Amniotic stem cell (primary cell): ENCODE measurements around the gene GCN1.
"Not testable (repeated sequence)": the region's sequence is repeated elsewhere in the genome, so short reads cannot be mapped to it uniquely, and the experiment has no call there.

Experiments used
- DNase-seq: peaks from one replicate; lab custom pipeline; 2025; lab: John Stamatoyannopoulos, UW

The GCN1 gene

DNA sequence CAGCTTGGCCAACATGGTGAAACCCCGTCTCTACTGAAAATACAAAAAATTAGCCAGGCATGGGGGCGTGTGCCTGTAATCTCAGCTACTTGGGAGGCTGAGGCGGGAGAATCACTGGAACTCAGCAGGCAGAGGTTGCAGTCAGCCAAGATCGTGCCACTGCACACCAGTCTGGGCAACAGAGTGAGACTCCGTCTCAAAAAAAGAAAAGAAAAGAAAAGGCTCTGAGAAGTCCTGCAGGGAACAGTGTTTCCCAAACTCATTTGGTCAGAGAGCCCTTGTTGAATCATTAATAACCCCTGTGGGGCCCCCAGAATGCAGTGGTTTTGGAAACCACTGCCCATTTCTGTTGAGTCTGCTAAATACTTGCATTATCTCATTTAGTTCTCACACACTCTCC, 18.7 kb upstream of the GCN1 start:
- not testable (repeated sequence) for DNase-seq

DNA sequence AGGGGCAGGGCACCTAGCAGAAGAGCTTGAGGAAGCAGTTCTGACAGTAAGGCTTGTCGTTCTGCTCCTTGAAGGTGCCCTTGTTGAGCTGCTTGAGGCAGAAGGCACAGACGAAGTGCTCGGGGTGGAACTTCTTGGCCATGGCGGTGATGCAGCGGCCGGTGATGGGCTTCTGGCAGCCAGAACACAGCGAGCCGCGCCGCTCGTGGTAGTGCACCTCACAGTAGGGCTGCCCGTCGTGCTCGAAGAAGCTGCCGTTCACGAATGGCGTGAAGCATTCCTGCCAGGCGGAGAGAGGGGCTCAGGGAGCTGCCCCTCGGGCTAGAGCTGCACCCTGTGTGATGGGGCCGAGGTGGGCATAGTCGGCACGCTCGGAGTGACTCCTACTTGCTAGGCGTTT, 17.8 kb upstream of the GCN1 start:
- DNase-seq, result no peak

DNA sequence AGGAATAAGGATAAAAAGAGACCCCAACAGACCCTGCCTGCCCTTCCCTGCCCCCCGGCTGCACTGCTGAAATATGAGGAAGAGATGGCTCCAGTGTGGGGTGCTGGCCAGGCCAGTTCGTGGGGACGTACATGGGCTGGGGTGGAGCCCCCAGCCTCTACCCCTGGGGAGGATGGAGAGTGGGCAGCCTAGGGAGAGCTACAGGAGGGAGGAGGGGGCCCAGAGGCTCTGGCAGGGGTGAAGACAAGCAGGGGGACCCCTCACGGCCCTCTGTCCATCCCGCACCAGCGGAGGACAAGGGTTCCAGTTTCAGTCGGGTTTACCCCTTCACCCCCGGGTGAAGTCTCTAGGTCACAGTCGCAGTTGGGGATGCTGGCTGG, 17.4 kb upstream of the GCN1 start:
- no peak for DNase-seq

DNA sequence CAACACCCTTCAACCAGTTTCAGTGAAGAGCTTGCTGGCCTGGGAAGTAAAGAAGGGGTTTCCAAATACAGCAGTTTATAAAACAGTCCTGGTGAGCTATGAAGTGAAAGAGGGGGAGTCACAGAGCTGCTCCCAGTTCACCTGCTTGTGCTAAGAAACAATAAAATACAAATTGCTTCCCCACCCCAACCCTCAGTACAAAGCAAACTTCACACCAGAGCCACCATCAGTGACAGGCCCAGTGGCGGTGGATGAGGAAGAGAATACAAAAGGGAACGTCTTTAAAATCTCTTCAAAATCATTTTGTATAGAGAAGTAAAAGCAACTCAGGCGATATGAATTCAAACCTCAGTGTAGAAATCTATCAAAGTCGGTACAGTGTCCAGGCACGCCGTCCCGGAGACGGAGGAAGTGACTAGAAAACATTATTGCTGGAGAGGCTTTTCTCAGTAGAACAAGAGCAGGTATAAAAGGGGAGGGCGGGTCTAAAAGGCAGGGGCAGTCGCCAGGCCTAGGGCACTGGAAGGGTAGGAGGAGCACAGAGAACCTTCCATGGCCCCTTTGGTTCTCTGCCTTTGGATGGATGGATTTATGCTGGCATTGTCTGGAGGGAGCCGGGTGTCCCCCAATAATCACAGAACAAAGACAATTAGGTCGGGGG, 16.9 kb upstream of the GCN1 start:
- DNase-seq, result no peak

DNA sequence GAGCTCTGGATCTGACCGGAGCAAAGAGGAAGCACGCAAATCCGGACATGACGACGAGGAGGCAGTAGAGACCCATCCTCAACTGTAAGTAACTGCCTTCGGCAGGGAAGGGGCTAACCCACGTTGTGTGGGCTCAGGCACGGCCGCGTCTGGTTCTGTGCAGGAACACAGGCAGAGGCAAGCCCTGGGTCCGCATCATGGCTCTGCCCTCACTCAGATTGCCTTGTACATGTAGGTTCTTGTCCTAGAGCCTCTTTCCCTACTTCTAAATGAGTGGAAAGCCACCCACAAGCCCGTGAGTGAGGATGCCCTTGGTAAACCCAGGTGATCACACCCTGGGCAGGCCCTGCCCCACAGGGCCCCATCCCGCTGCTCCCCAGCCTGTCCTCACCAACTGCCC, 15.3 kb upstream of the GCN1 start:
- no peak for DNase-seq

DNA sequence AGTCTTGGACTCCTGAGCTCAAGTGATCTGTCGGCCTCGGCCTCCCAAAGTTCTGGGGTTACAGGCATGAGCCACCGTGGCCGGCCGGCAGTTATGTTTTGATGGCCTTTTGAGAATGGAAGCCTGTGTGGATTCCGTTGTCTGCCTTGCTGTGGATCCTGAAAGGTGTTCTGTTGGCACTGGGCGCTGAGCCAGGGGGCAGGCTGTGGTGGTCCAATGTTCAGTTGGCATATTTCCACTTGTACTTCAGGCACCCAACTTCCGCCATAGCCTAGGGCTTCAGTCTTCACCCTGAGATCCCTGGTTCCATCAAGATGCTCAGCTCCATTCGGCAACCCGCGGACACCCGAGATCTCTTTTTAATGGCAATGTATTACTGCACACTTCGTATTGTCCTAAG, 12.7 kb upstream of the GCN1 start:
- no peak for DNase-seq

DNA sequence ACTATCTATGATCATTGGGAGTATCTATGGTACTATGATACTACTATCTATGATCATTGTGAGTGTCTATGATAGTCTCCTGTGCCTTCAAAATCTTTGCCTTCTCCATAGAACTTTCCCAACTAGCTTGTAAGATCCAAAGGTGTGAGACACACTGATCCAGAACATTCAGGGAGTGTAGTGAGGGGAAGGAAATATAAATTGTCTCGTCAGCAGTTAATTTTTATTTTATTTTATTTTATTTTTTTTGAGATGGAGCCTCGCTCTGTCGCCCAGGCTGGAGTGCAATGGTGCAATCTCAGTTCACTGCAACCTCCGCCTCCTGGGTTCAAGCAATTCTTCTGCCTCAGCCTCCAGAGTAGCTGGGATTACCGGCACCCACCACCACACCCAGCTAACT, 12.3 kb upstream of the GCN1 start:
- not testable (repeated sequence) for DNase-seq

DNA sequence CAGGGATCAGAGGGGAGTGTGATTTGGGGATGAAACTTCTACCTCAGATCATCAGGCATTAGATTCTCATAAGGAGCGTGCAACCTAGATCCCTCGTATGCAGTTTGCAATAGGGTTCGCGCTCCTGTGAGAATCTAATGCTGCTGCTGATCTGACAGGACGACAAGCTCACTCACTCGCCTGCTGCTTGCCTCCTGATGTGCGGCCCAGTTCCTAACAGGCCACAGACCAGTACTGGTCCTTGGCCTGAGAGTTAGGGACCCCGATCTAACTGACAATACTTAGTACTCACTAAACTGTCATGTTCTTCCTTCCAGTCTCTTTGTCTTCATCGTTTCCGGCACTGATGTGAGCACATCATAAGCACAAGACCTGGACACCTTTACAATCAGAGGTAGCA, 11.7 kb upstream of the GCN1 start:
- DNase-seq, result no peak

DNA sequence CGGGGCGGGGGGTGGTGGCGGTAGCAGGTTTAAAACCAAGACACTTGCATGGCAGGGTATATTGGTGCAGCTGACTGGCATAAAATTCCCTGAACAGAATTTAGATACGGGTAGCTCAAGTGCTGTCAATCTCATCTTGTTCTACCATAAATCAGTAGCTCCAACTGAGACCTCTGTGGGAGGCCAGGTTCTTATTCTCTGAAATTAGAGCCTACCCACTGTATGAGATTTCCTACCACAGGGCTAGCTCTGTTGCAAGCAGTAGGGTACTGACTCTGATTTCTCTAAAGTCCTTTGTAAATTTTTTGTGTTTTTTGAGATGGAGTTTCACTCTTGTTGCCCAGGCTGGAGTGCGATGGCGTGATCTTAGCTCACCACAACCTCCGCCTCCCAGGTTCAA, 9.7 kb upstream of the GCN1 start:
- no peak for DNase-seq

DNA sequence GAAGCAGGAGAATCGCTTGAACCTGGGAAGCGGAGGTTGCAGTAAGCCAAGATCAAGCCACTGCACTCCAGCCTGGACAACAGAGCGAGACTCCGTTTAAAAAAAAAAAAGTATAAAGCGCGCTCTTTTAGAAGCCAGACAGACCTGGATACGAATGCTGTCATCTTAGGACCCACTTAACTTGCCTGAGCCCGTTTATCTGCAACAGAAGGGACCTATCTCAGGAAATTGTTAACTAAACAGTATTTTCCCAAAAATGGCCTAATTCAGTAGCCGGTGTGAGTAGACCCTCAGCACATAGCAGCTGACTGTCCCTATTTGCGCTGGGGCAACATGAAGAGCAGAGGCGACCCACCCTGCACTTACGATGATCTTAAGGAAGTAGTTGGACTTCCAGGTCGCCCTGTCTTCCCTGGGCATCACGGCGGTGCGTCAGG, 5.9 kb upstream of the GCN1 start:
- DNase-seq, result no peak

DNA sequence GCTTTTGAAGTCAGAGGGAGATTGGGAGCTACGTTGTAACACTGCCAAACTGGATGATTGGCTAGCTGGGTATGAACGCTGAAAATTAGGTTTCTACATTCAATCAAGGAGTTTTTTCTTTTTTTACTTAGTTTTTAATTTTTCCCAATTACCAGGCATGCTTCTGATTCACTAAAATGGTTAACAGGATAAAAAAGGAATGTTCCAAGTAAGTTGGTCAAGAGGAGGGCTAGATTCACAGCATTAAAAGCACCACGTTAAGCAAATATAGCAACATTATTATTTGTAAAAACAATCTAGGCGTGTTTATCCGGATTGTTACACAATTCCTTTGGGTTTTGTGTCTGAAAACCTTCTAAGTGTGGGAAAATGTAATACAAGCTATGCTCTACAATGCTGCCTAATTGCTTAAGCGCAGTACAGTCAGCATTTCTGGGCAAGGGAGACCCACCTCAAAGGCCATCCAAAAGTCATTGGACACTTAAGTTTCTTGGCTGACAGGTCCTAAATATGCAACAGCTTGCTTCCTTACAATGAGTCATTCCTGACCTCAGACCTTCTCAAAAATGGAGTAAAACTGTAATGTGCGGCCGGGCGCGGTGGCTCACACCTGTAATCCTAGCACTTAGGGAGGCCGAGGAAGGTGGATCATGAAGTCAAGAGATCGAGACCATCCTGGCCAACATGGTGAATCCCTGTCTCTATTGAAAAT, 5.2 kb upstream of the GCN1 start:
- peak; percentile 13 for DNase-seq

DNA sequence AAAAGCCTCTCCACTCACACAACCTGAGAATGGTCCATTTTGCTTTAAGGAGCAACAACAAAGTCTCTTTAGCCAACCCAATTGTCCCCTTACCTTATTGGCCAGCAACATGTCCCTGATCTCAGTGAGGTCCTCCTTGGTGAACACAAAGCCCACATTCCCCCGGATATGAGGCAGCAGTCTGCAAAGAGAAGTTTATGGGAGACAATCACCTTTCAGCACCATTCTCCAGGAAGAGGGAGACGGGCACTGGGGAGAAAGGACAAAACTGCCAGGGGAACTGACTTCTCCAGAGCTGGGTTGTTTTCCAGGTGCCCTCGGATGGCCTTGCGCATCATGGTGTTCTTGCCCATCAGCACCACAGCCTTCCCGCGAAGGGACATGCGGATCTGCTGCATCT, 4.5 kb upstream of the GCN1 start:
- DNase-seq, result no peak

DNA sequence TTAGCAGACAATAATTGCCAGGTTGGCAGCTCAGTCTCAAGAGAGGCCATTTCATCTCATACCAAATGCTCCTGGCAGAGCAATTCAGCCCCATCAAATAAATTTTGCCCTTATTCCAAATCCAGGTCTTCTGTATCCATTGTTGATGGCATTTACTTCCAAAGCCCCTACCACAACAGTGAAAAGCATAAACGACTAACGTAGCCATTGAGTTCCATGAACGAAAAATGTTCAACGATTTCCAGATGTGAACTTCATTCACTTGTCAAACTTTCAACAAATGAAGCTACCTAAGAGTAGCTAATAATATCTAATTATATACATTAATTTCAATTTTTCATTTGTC, 3.0 kb upstream of the GCN1 start:
- no peak for DNase-seq

DNA sequence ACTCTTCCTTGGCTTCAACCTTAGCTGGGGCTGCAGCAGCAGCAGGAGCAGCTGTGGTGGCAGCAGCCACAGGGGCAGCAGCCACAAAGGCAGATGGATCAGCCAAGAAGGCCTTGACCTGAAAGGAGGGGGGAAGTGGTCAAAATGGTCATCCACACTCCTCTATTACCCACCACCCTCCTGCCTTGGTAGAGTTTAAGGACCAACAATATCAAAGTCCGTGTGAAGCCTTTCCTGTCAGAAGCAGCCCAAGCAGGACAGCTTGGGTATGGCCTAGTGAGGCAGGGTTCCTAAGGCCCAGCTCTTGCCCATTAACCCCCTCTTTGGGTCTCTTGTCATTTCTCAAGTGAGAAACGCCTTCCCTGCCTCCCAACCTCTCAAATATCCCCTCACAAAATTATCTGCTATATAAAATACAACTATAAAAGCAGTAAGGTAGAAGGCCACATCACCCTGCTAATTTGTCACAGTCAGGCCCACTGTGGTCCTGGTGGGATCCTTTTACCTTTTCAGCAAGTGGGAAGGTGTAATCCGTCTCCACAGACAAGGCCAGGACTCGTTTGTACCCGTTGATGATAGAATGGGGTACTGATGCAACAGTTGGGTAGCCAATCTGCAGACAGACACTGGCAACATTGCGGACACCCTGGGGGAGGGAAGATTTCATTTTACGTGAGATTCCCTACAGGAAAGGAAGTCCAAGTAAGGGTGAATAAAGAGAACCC, 2.5 kb upstream of the GCN1 start:
- DNase-seq, result not testable (repeated sequence)

DNA sequence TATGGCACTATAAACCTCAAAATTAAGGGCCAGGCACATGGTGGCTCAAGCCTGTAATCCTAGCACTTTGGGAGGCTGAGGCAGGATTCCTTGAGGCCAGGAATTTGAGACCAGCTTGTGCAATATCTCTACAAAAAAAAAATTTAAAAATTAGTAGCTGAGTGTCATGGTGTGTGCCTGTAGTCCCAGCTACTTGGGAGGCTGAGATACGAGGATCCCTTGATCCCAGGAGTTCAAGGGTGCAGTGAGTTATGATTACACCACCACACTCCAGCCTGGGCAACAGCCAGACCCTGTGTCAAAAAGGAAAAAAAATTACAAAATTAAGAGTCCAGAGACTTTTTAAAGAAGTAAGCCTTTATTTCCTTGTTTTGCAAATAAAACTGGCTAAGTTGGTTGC, 1.8 kb upstream of the GCN1 start:
- no peak for DNase-seq

DNA sequence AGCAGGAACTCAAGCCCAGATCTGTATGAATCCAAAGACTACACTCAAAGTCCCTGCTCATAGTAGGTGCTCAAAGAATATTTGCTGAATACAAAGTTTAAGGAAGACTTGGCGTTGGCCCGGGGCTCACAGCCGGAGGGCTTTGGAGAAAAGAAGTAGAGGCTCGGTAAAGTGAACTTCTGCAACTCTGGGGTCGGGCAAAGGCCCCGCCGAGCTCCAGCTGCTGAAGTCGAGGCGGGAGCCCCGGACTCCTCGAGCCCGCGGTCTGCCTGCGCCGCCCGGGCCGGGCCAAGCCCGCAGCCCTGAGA, 335 bp downstream of the GCN1 start:
- no peak for DNase-seq

DNA sequence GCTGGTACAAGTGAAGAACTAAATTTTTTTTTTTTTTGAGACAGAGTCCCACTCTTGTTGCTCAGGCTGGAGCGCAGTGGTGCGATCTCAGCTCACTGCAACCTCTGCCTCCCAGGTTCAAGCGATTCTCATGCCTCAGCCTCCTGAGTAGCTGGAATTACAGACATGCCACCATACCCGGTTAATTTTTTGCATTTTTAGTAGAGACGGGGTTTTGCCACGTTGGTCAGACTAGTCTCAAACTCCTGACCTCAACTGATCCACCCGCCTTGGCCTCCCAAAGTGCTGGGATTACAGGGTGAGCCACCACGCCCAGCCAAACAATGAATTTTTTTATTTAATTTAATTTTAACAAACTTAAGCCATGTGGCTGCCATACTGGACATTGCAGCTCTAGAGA, 1.2 kb downstream of the GCN1 start:
- DNase-seq, result not testable (repeated sequence)

DNA sequence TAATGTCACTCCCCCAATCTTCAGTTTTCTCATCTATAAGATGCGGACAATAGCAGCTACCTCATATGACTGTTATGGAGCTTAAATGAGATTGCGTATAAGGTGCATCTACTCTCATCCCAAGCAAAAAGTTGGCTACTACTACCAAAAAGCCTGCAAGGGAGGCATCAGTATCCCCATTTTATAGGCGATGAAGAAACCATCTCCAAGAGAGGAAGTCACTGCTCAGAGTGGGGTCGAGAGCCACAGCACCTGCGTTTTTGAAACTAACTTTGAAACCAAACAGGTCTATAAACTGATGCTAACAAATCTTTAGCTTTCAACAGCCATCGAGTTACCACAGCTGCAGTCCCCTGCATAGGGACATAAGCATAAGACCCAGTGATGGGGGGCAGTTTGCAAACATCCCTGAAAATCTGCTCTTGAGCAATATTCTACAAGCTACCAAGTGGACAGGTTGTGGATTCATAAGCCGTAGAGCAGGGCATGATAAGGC, 3.5 kb downstream of the GCN1 start:
- DNase-seq, result no peak

DNA sequence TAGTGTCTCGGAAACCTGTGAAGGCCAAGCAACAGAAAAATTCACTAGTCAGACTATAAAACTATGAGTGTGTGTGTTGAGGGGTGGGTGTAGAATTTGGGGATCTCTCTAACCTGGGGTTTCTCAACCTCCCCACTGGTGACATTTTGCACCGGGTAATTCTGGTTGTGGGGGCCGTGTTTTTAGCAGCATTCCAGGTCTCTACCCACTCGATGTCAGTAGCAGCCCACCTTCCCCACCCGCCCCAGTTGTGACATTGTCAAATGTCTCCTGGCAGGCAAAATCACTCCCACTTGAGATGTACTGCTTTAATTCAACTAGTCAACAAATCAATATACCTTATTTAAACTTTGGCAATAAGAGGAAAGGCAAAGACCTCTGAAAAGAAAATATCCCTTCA, 4.1 kb downstream of the GCN1 start:
- DNase-seq, result no peak

DNA sequence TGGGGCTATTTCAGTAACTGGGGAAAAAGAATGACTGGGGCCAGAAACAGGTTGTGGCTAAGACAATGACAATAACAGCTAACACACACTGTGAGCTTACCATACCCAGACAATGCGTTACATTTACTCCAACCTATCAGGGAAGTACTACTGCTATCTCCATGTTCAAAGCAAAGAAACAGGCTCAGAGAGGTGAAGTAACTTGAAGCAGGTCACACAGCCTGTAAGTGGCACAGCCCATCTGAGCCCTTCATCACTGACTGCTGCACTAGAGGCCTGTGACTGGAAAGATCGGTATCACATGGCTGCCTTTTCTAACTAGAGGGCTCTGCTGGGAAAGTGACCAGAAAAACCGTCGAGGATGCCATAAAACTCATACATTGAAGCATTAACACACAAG, 7.9 kb downstream of the GCN1 start:
- DNase-seq, result no peak

DNA sequence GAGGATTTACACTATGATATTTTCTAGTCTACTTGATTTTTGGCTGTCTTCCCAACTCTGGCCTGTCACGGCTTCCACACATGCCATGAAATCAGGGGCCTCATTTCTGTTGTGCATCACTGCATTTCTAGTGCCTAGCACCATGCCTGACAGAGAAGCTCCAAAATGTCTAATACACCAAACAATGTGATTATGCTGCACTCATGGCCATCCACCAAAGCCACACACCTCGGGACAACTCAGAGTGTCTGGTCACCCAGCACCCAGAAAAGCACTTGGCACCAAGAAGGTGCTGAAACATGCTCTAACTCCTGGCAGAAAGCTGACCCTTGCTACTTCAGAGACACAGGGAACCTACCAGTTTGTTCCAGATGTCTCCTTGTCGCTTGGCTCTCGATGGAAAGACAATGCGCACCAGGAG, 11.3 kb downstream of the GCN1 start:
- no peak for DNase-seq

DNA sequence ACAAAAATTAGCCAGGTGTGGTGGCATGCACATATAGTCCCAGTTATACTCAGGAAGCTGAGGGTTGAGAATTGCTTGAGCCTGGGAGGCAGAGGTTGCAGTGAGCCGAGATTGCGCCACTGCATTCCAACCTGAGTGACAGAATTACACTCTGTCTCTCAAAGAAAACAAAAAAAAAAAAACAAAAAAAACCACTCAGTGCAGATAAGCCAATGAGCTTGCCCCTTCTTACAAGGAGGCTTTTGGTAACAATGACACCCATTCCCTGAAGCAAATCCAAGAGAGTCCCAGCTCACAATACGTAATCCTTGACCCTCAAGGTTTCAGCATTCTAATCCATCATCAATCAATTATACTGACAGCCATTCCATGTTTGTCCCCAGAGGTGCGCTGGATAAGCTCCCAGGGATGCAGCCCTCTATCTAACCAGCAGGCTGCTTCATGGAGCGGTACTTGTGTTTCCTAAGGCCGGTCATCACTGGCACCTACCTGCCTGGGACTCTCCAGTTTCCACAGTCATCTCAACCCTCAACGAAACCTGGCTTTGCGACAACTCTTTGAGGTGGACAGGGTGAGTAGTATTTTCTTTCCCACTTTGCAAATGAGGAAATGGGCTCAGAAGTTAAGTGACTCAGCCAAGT, 12.4 kb downstream of the GCN1 start:
- no peak for DNase-seq

DNA sequence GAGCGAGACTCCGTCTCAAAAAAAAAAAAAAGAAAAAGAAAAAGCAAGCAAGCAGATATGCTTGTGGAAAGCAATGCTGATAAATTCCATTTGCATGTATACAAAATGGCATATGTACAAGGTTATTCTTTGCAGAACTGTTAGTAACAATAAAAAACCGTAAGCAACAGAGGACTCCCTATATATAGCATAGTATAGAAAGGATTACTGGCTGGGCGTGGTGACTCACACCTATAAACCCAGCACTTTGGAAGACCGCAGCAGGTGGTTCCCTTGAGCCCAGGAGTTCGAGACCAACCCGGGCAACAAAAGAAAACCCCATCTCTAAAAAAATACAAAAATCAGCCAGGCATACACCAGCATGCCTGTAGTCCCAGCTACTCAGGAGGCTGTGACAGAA, 13.5 kb downstream of the GCN1 start:
- DNase-seq, result no peak
